Spleen (tissue), 11 donors: ENCODE results near the gene COL23A1. TPM values are rescaled to one million over a fixed set of nuclear protein-coding genes. Genes with fewer than 3 reads are reported as not detected.

Source experiments
- DNase-seq: peaks from one replicate; pipeline ENCODE4 v3.0.0-alpha.2; 2020
- H3K27ac ChIP-seq, 8 donors: fragments of 200-600 bp; sonication (generic) in 7 of 8; 1 replicate in 4 of 8; 2 replicates in 4 of 8; pipeline versions ENCODE4 v1.5.0 to v1.8.0; 2016 to 2021; ENCODE audit warnings: inconsistent platforms in 4 of 8, mild to moderate bottlenecking in 4 of 8, moderate library complexity in 1 of 8
- H3K27me3 ChIP-seq, 7 donors: fragments of 200-600 bp; sonication (generic) in 6 of 7; replicated peaks in 1 of 7; 1 replicate in 4 of 7; 2 replicates in 3 of 7; pipeline versions ENCODE4 v1.5.0 to v1.8.0; 2016 to 2021; ENCODE audit warnings: inconsistent platforms in 3 of 7, mild to moderate bottlenecking in 1 of 7
- H3K36me3 ChIP-seq, 6 donors: fragments of 200-600 bp; sonication (generic) in 5 of 6; 1 replicate in 4 of 6; 2 replicates in 2 of 6; pipeline versions ENCODE4 v1.5.0 to v1.8.0; 2016 to 2021; ENCODE audit warnings: inconsistent platforms in 2 of 6
- H3K4me1 ChIP-seq, 6 donors: fragments of 200-600 bp; sonication (generic) in 5 of 6; 1 replicate in 3 of 6; 2 replicates in 3 of 6; pipeline versions ENCODE4 v1.5.0 to v1.8.0; 2016 to 2021; ENCODE audit warnings: inconsistent platforms in 3 of 6
- H3K4me3 ChIP-seq, 8 donors: fragments of 200-600 bp; sonication (generic) in 7 of 8; 1 replicate in 4 of 8; 2 replicates in 4 of 8; pipeline versions ENCODE4 v1.5.0 to v1.8.0; 2016 to 2021; ENCODE audit warnings: inconsistent platforms in 4 of 8, mild to moderate bottlenecking in 4 of 8, moderate library complexity in 2 of 8
- H3K9me3 ChIP-seq, 8 donors: fragments of 200-600 bp; sonication (generic) in 7 of 8; 1 replicate in 4 of 8; 2 replicates in 4 of 8; pipeline versions ENCODE4 v1.5.0 to v1.8.0; 2016 to 2021; ENCODE audit warnings: inconsistent platforms in 4 of 8
- POLR2A ChIP-seq, 3 donors: fragments of 450-650 bp; IDR thresholded peaks; one replicate each; pipeline ENCODE4 v1.5.1; 2017; ENCODE audit warnings: antibody characterized with exemption in 3 of 3, mild to moderate bottlenecking in 1 of 3
- POLR2AphosphoS5 ChIP-seq, 3 donors: sonication (generic); formaldehyde crosslinking; IDR thresholded peaks; one replicate each; pipeline ENCODE4 v1.5.1; 2017; ENCODE audit warnings: antibody characterized with exemption in 3 of 3
- WGBS, 5 donors: extraction: QIAGEN DNeasy Blood & Tissue Kit in 3 of 5; methylation state at CpG; one replicate each; pipeline versions ENCODE4 v1.1.5 to v1.1.7; 2013 to 2018; 5-methylcytosine and 5-hydroxymethylcytosine counted together
- intact Hi-C: fragments of 100-400 bp; cut with DNase I; formaldehyde crosslinking; loops from one replicate; pipeline ENCODE4 v1.15.0; 2023; ENCODE audit warnings: low total_unique reads
- polyA plus RNA-seq, 3 donors: library from polyadenylated mRNA; stranded (reverse); fragments of 200-250 nt; gene quantifications; one replicate each; pipeline ENCODE4 v1.2.1, GENCODE V29; 2013
- total RNA-seq, 7 donors: library from RNA; depleted of rRNA in 3 of 7; stranded (reverse); fragments of >200 nt in 3 of 7; fragmentation: NEBNext Ultra II Directional in 4 of 7; extraction: Animal tissue kit (Norgen Biotek cat#: 25700) in 4 of 7; gene quantifications; one replicate each; pipeline versions ENCODE4 v1.1.0 to v1.2.1, GENCODE V29; 2016 to 2021
- TF ChIP-seq, protein P1 (sequence below), 11 experiments: fragments of 200-600 bp in 7 of 11; fragments of 450-650 bp in 4 of 11; sonication (generic) in 4 of 11; IDR thresholded peaks in 8 of 11; conservative IDR thresholded peaks in 3 of 11; 1 replicate in 7 of 11; 2 replicates in 4 of 11; pipeline versions ENCODE4 v1.4.0 to v1.8.0; 2016 to 2021; ENCODE audit warnings: antibody characterized with exemption in 11 of 11, inconsistent platforms in 4 of 11, mild to moderate bottlenecking in 1 of 11
- donor health status: healthy with polysubstance abuse.
- donor health status: DM: no; HTN: no; CAD: no; lungs with moderate emphysema.
- donor health status: DM: no; HTN: no; CAD: no.
- donor health status: Bipolar disorder and iron deficiency.
- donor health status: healthy.
- donor health status: DM: no; HTN: no; CAD: no.
- donor health status: DM: yes; HTN: yes; CAD: no.

Gene COL23A1
- total and polyA plus RNA-seq, 10 donors, result 0.63 to 3.8 (median 1.9) TPM

DNA sequence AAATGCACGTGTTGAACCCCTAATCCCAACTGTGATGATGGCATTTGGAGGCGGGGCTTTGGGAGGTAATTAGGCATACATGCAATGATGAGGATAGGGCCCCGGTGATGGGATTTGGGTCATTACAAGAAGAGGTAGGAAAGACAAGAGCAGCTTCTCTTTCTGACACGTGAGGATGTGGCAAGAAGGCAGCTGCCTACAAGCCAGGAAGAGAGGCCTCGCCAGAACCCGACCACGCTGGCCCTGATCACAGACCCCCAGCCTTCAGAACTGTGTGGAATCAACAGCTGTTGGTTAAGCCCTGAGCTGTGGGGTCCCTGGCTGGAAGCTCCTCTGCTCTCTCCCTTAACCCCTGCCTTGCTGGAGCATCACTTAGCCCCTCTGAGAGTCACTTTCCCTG, 57.5 kb downstream of the COL23A1 start:
- no peaks in the 10 kb centered on the region for H3K36me3 ChIP-seq
- H3K4me1 ChIP-seq, result peaks cover 0 to 17% (median 3%) of the 10 kb centered on the region in 6 donors
- no peak overlapping the region for H3K27ac ChIP-seq
- 27 to 58% (median 41%) methylated on average over 7 of the region's 7 CpGs for WGBS, 5 donors
- no peak overlapping the region for H3K4me3 ChIP-seq
- TF ChIP-seq POLR2A (IDR thresholded peaks at IDR 0.05) (no peak), POLR2AphosphoS5 (IDR thresholded peaks at IDR 0.05) (no peak)
- TF ChIP-seq, protein P1, sequence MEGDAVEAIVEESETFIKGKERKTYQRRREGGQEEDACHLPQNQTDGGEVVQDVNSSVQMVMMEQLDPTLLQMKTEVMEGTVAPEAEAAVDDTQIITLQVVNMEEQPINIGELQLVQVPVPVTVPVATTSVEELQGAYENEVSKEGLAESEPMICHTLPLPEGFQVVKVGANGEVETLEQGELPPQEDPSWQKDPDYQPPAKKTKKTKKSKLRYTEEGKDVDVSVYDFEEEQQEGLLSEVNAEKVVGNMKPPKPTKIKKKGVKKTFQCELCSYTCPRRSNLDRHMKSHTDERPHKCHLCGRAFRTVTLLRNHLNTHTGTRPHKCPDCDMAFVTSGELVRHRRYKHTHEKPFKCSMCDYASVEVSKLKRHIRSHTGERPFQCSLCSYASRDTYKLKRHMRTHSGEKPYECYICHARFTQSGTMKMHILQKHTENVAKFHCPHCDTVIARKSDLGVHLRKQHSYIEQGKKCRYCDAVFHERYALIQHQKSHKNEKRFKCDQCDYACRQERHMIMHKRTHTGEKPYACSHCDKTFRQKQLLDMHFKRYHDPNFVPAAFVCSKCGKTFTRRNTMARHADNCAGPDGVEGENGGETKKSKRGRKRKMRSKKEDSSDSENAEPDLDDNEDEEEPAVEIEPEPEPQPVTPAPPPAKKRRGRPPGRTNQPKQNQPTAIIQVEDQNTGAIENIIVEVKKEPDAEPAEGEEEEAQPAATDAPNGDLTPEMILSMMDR (IDR thresholded peaks at IDR 0.05 in 8 of 11, conservative IDR thresholded peaks at IDR 0.05 in 3 of 11), result no peak
- intact Hi-C loops, result no loop called here
- H3K27me3 ChIP-seq, result no peaks in the 10 kb centered on the region
- DNase-seq, result peak; percentile 71
- H3K9me3 ChIP-seq, result no peaks in the 10 kb centered on the region

DNA sequence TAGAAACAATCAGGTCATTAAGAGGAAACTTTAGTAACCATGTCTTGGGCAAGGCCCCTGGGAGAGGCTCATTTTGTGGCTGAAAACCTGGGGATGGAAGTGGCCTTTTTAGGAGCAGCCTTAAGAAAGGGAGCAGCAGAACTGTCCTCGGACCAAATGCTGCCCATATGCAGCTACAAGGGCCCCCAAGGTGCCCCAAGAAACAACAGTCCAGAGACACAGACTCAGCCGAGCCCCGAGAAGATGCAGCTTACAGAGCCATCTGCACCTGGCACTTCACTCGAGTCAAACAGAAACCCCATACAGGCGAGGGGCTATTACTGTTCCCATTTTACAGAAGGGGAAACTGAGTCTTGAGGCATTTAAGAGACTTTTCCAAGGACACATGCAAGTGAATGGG, 58.0 kb downstream of the COL23A1 start:
- Histone ChIP-seq H3K4me1 (peaks cover 0 to 17% (median 3%) of the 10 kb centered on the region in 6 donors), H3K27me3 (no peaks in the 10 kb centered on the region), H3K27ac (no peak overlapping the region), H3K4me3 (no peak overlapping the region), H3K9me3 (no peaks in the 10 kb centered on the region), H3K36me3 (no peaks in the 10 kb centered on the region)
- intact Hi-C loops, result no loop called here
- TF ChIP-seq POLR2AphosphoS5 (IDR thresholded peaks at IDR 0.05) (no peak), POLR2A (IDR thresholded peaks at IDR 0.05) (no peak)
- TF ChIP-seq, protein P1 (IDR thresholded peaks at IDR 0.05 in 8 of 11, conservative IDR thresholded peaks at IDR 0.05 in 3 of 11), result no peak
- peak; percentile 41 for DNase-seq
- 71 to 85% (median 78%) methylated on average over 5 of the region's 5 CpGs for WGBS, 5 donors

DNA sequence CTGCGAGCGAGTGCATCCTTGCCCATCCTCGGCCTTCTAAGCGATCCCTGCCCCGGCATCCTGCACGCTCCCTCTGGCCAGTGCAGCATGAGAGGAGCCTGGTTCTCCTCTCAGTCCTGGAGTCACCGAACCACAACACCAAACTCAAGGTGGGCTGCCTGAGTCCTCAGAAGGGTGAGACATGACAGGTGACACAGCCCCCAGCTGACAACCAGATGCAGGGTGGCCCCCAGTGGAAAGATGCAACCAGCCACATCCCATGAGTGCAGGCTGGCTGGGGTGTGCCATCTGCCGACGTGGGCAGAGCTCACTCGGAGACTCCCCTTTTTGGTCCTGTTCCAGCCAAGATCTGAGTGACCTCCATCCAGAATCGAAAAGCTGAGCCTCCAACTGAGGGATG, 58.4 kb downstream of the COL23A1 start:
- no peaks in the 10 kb centered on the region for H3K36me3 ChIP-seq
- peaks cover 0 to 17% (median 3%) of the 10 kb centered on the region in 6 donors for H3K4me1 ChIP-seq
- WGBS, 5 donors, result 86 to 95% (median 87%) methylated on average over 7 to 11 of the region's 11 CpGs
- peak; percentile 51 for DNase-seq
- TF ChIP-seq POLR2AphosphoS5 (IDR thresholded peaks at IDR 0.05), result no peak
- TF ChIP-seq POLR2A (IDR thresholded peaks at IDR 0.05), result no peak
- TF ChIP-seq, protein P1 (IDR thresholded peaks at IDR 0.05 in 8 of 11, conservative IDR thresholded peaks at IDR 0.05 in 3 of 11), result no peak
- H3K27ac ChIP-seq, result no peak overlapping the region
- H3K9me3 ChIP-seq, result no peaks in the 10 kb centered on the region
- no peaks in the 10 kb centered on the region for H3K27me3 ChIP-seq
- no peak overlapping the region for H3K4me3 ChIP-seq
- intact Hi-C loops, result no loop called here

DNA sequence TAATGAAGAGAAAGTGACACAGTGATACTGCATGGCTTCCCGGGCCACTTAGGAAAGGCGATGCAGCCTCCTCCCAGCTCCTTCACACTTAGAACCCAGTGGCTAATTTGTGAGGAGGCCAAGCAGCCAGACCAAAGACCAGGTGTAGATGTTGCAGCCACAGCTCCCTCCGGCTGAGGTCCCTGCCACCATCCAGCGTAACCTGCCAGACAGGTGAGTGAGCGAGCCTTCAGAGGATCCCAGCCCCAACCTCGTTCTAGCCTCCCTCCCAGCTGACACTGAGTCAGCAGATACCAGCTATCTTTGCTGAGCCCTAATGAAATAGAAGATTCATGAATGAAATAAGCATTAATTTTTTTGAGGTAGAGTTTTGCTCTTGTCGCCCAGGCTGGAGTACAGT, 59.7 kb downstream of the COL23A1 start:
- WGBS, 5 donors, result 85 to 89% (median 85%) methylated on average over 7 of the region's 7 CpGs

More for the DNA sequence above, 59.7 kb downstream of the COL23A1 start:
- H3K4me3 ChIP-seq, result no peak overlapping the region
- no peak overlapping the region for H3K27ac ChIP-seq
- no peaks in the 10 kb centered on the region for H3K36me3 ChIP-seq
- H3K4me1 ChIP-seq, result peaks cover 0 to 16% (median 3%) of the 10 kb centered on the region in 6 donors
- H3K9me3 ChIP-seq, result no peaks in the 10 kb centered on the region
- intact Hi-C loops, result no loop called here
- DNase-seq, result peak; percentile 23
- TF ChIP-seq, protein P1 (IDR thresholded peaks at IDR 0.05 in 8 of 11, conservative IDR thresholded peaks at IDR 0.05 in 3 of 11), result no peak
- TF ChIP-seq POLR2A (IDR thresholded peaks at IDR 0.05) (no peak), POLR2AphosphoS5 (IDR thresholded peaks at IDR 0.05) (no peak)
- H3K27me3 ChIP-seq, result no peaks in the 10 kb centered on the region
